ENCODE data around the gene RDH13.

GRCh38 chr19:55095260-55096060, 32.5 kb upstream of the RDH13 start:
- no peak for TF ChIP-seq CTCF (IDR thresholded peaks at IDR 0.05)
- no peak for TF ChIP-seq POLR2A (IDR thresholded peaks at IDR 0.05)

Data from heart left ventricle (tissue), 13 donors.